GM12874 (cell line): ENCODE measurements around the gene PCYOX1L.

Experiments used
- TF ChIP-seq, protein P1 (sequence below): IDR thresholded peaks from 2 replicates; pipeline ENCODE4 v1.5.1; 2011; ENCODE audit warnings: low read depth, mild to moderate bottlenecking, control low read depth, low read length, moderate library complexity; ENCODE audit not compliant: insufficient read depth

The PCYOX1L gene

DNA sequence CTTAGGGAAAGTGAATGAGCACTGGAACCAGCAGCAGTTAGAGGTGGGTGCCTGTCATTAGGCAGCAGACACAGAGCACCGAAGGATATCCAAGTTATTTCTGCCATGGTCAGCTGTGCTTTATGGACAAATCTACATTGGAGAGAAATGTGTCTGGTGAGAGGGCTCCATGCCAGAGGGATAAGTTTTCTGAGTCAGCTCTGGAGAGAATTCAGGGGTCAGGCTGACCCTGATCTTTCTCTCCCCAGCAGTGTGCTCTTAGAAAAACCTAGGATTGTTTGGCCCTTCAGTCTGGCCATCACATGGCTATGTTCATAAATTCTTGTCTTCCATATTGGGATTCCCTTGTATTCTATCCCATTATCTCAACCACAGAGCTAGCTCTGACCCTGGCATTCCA lies 30.1 kb downstream of the PCYOX1L start:
- TF ChIP-seq, protein P1, sequence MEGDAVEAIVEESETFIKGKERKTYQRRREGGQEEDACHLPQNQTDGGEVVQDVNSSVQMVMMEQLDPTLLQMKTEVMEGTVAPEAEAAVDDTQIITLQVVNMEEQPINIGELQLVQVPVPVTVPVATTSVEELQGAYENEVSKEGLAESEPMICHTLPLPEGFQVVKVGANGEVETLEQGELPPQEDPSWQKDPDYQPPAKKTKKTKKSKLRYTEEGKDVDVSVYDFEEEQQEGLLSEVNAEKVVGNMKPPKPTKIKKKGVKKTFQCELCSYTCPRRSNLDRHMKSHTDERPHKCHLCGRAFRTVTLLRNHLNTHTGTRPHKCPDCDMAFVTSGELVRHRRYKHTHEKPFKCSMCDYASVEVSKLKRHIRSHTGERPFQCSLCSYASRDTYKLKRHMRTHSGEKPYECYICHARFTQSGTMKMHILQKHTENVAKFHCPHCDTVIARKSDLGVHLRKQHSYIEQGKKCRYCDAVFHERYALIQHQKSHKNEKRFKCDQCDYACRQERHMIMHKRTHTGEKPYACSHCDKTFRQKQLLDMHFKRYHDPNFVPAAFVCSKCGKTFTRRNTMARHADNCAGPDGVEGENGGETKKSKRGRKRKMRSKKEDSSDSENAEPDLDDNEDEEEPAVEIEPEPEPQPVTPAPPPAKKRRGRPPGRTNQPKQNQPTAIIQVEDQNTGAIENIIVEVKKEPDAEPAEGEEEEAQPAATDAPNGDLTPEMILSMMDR, result no peak

DNA sequence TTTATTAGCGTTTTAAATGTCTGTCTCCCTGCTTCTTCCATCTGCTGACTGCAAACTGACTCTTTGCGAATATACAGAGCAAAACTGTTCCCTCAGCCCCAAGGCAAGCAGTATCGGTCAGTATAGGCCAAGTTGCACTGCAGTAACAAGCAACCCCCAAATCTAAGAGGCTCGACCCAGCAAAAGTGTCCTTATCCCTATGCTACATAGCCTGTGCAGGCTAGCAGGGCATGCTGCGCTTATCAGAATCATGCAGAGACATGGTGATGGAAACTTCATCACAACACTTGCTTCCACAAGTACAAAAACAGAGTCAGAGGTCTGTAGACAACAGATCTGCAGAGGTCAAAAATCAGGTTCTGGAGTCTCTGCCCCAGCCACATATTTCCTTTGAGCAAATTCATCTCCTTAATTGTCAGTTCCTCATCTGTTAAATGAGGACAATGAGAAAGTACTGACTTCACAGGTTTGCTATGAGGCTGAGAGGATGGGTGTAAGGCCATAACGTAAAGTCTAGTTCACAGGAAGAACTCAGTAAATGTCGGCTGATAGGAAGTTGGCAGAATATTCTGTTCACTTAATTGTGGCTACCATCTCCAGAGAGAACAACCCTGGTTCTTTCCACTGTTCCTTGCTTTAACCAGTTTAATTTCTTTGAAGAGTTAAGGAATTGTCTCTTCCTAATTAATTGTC lies 30.8 kb downstream of the PCYOX1L start:
- TF ChIP-seq, protein P1, result no peak

DNA sequence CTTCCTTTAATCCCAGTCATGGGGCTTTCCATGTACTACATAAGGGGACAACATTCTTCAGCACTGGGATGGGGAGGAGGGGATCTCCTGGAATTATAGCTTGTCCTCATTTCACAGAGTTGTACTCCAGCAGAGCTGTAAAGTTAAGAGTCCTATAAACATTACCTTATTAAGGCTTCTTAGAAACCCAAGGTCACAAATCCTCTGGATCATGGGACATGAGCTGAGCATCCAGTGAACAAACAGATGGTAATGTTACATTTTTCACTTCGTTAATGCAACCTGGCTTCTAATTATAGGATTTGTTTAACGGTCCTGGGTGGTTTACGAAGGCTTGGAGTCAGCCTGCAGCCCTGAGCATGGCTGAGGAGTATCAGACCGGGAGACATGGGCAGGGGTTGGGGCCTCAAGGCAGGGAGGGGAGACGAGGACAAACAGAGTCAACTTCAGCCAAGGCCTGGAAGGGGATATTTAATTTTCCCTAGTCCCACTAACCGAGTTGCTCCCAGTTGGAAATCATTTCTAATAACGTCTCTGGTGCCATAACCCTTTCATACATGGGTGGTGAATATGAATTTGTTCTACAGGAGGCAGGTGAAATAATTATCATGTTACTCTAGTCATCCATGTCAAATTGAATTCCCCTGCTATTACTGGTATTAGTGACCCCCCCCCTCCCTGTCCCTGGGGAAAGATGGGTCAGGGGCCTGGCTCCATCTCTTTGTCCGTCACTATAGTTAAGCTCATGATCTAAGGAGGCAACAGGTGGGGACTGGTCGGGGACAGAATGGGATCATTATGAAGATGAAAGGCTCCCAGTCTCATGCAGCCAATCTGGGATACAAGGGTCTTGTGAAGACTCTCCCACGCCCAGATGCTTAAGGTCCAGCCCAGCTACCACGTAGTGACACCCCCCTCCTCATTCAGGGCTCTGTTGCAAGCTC lies 32.0 kb downstream of the PCYOX1L start:
- TF ChIP-seq, protein P1, result no peak

DNA sequence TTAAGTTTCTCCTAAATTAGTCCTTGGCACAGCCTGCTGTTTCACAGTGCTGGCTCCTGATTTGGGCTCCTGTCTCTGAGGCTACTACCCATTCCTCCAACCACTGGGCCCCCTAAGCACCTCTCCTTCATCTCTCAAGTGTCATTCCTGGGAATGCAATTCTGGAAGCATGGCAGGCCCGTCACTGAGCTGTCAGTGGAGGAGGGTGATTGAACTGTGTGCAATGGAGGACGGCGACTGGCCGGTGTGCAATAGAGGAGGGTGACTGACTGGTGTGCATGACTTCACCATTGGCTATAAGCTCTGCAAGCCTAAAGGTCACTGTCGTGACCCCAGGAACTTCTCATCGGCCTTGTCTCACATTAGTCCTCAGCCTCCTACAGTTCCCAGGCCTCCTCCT lies 33.7 kb downstream of the PCYOX1L start:
- TF ChIP-seq, protein P1, result no peak

DNA sequence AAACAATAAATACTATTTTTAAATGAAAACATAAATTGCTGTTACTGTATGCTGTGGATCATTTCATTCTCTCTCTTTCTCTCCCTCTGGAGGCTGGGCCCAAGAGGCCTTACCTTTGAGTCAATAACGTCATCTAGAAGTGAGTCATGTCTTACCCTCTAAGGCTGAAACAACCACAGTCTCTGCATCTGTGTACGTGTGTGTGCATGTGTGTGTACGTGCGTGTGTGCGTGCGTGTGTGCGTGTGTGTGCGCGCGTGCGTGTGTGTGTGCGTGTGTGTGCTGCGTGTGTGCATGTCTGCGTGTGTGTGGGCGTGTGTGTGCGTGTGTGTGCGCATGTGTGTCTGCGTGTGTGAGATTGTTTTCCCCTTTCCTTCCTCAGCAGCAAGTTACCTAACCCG lies 34.9 kb downstream of the PCYOX1L start:
- TF ChIP-seq, protein P1, result no peak

DNA sequence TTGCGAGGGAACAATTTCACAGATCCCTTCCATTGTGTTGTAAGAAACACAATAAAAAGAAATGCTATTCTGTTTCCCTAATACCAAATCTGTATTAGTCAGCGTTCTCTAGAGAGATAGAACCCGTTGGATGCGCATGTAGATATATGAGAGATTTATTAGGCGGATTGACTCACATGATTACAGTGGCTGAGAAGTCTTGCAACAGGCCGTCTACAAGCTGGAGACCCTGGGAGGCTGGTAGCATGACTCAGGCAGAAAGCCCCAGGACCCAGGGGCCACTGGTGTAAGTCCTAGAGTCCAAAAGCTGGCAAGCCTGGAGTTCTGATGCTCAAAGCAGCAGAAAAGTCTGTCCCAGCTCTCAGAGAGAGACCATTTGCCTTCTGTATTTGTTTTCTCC lies 39.7 kb downstream of the PCYOX1L start:
- TF ChIP-seq, protein P1, result no peak

DNA sequence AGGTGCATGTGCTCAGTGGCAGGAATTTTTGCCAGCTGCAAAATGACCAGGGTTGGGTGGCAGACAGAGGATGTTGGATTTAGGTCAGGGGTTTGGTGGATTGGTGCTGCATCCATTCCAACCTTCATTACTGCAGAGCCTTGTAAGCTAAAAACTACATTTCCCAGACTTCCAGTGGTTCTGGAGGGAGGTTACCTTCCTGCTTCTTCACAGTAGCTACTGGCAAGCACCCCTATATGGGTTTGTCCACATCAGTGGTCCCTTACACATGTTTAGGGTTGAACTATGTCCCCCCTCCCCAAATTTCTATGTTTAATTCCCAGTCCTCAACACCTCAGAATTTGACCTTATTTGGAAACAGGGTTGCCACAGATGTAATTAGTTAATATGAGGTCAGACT lies 41.9 kb downstream of the PCYOX1L start:
- TF ChIP-seq, protein P1, result no peak
